Smooth muscle cell (in vitro differentiated cells): ENCODE results near the gene PYGL. TPM values are rescaled to one million over a fixed set of nuclear protein-coding genes. Genes with fewer than 3 reads are reported as not detected.

Experiments used
- DNase-seq: peaks from one replicate; lab custom pipeline; 2025; ENCODE audit not compliant: unreplicated experiment; lab: John Stamatoyannopoulos, UW
- H2AFZ ChIP-seq: fragments of 200-600 bp; sonication (generic); 2 replicates; pipeline ENCODE4 v1.6.0; 2016; ENCODE audit warnings: antibody characterized with exemption, low read depth, mild to moderate bottlenecking
- H3F3A ChIP-seq: fragments of 200-600 bp; sonication (generic); 2 replicates; pipeline ENCODE4 v1.6.0; 2017; ENCODE audit warnings: antibody characterized with exemption, low read depth
- H3K27ac ChIP-seq: fragments of 200-600 bp; sonication (generic); 2 replicates; pipeline ENCODE4 v1.5.1; 2016; ENCODE audit warnings: low read depth, mild to moderate bottlenecking
- H3K27me3 ChIP-seq: fragments of 200-600 bp; sonication (generic); 2 replicates; pipeline ENCODE4 v1.6.1; 2016; ENCODE audit warnings: low read depth, mild to moderate bottlenecking
- H3K36me3 ChIP-seq: fragments of 200-600 bp; sonication (generic); 2 replicates; pipeline ENCODE4 v1.5.1; 2016; ENCODE audit warnings: low read depth
- H3K4me1 ChIP-seq: fragments of 200-600 bp; sonication (generic); 2 replicates; pipeline ENCODE4 v1.5.1; 2016; ENCODE audit warnings: low read depth
- H3K4me2 ChIP-seq: fragments of 200-600 bp; sonication (generic); 2 replicates; pipeline ENCODE4 v1.6.0; 2016; ENCODE audit warnings: mild to moderate bottlenecking
- H3K4me3 ChIP-seq: fragments of 200-600 bp; sonication (generic); 2 replicates; pipeline ENCODE4 v1.5.1; 2016; ENCODE audit warnings: mild to moderate bottlenecking
- H3K79me2 ChIP-seq: fragments of 200-600 bp; sonication (generic); 2 replicates; pipeline ENCODE4 v1.6.0; 2016; ENCODE audit warnings: low read depth, mild to moderate bottlenecking
- H3K9ac ChIP-seq: fragments of 200-600 bp; sonication (generic); 2 replicates; pipeline ENCODE4 v1.6.0; 2016; ENCODE audit warnings: low read depth
- H3K9me3 ChIP-seq: fragments of 200-600 bp; sonication (generic); replicated peaks from 2 replicates; pipeline ENCODE4 v1.5.1; 2016; ENCODE audit warnings: low read depth
- H4K20me1 ChIP-seq: fragments of 200-600 bp; sonication (generic); 2 replicates; pipeline ENCODE4 v1.6.0; 2016; ENCODE audit warnings: low read depth
- WGBS: methylation state at CpG from one replicate; pipeline ENCODE4 v1.1.7; 2016; ENCODE audit warnings: low lambda C conversion rate; 5-methylcytosine and 5-hydroxymethylcytosine counted together
- polyA plus RNA-seq: library from polyadenylated mRNA; unstranded; fragments of >200 nt; fragmentation: Nextera tagmentation; extraction: Ambion mirVana; gene quantifications from 2 replicates; pipeline ENCODE4 v1.2.1, GENCODE V29; 2016
- total RNA-seq: library from RNA; depleted of rRNA; stranded (reverse); fragments of >200 nt; gene quantifications from 2 replicates; pipeline ENCODE4 v1.2.3, GENCODE V29; 2014
- TF ChIP-seq, protein P1 (sequence below): fragments of 200-600 bp; sonication (generic); IDR thresholded peaks from 2 replicates; pipeline ENCODE4 v1.5.1; 2017; ENCODE audit warnings: borderline replicate concordance, mild to moderate bottlenecking, antibody characterized with exemption; ENCODE audit not compliant: insufficient read depth, poor library complexity, severe bottlenecking

PYGL gene
- total and polyA plus RNA-seq, 2 experiments from 2014 or later: 23.4 to 43.0 TPM

GRCh38 chr14:50932156-50932555 is 12.1 kb downstream of the PYGL start:
- no peaks in the 10 kb centered on the region for H4K20me1 ChIP-seq
- H2AFZ ChIP-seq: no peak overlapping the region
- H3K79me2 ChIP-seq: no peaks in the 10 kb centered on the region
- H3K27ac ChIP-seq: no peak overlapping the region
- WGBS: 94% methylated on average over 1 of the region's 1 CpG
- H3K9ac ChIP-seq: no peak overlapping the region
- no peaks in the 10 kb centered on the region for H3K9me3 ChIP-seq
- H3K4me3 ChIP-seq: no peak overlapping the region
- DNase-seq: no peak
- H3K4me2 ChIP-seq: no peak overlapping the region
- H3K36me3 ChIP-seq: no peaks in the 10 kb centered on the region
- H3K27me3 ChIP-seq: no peaks in the 10 kb centered on the region
- no peaks in the 10 kb centered on the region for H3F3A ChIP-seq
- H3K4me1 ChIP-seq: peaks cover 12% of the 10 kb centered on the region
- TF ChIP-seq, protein P1, sequence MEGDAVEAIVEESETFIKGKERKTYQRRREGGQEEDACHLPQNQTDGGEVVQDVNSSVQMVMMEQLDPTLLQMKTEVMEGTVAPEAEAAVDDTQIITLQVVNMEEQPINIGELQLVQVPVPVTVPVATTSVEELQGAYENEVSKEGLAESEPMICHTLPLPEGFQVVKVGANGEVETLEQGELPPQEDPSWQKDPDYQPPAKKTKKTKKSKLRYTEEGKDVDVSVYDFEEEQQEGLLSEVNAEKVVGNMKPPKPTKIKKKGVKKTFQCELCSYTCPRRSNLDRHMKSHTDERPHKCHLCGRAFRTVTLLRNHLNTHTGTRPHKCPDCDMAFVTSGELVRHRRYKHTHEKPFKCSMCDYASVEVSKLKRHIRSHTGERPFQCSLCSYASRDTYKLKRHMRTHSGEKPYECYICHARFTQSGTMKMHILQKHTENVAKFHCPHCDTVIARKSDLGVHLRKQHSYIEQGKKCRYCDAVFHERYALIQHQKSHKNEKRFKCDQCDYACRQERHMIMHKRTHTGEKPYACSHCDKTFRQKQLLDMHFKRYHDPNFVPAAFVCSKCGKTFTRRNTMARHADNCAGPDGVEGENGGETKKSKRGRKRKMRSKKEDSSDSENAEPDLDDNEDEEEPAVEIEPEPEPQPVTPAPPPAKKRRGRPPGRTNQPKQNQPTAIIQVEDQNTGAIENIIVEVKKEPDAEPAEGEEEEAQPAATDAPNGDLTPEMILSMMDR: no peak

GRCh38 chr14:50931559-50931958 is 12.7 kb downstream of the PYGL start:
- no peak overlapping the region for H3K9ac ChIP-seq
- 97% methylated on average over 3 of the region's 3 CpGs for WGBS
- no peaks in the 10 kb centered on the region for H3K9me3 ChIP-seq
- H2AFZ ChIP-seq: no peak overlapping the region
- H3K27ac ChIP-seq: no peak overlapping the region
- H3K4me1 ChIP-seq: peaks cover 10% of the 10 kb centered on the region
- H3K36me3 ChIP-seq: no peaks in the 10 kb centered on the region
- no peak overlapping the region for H3K4me2 ChIP-seq
- no peaks in the 10 kb centered on the region for H3F3A ChIP-seq
- H3K79me2 ChIP-seq: no peaks in the 10 kb centered on the region
- H4K20me1 ChIP-seq: no peaks in the 10 kb centered on the region
- H3K4me3 ChIP-seq: no peak overlapping the region
- no peaks in the 10 kb centered on the region for H3K27me3 ChIP-seq
- TF ChIP-seq, protein P1: no peak
- DNase-seq: no peak

GRCh38 chr14:50929506-50929905 is 14.8 kb downstream of the PYGL start:
- H3K9ac ChIP-seq: no peak overlapping the region

DNA sequence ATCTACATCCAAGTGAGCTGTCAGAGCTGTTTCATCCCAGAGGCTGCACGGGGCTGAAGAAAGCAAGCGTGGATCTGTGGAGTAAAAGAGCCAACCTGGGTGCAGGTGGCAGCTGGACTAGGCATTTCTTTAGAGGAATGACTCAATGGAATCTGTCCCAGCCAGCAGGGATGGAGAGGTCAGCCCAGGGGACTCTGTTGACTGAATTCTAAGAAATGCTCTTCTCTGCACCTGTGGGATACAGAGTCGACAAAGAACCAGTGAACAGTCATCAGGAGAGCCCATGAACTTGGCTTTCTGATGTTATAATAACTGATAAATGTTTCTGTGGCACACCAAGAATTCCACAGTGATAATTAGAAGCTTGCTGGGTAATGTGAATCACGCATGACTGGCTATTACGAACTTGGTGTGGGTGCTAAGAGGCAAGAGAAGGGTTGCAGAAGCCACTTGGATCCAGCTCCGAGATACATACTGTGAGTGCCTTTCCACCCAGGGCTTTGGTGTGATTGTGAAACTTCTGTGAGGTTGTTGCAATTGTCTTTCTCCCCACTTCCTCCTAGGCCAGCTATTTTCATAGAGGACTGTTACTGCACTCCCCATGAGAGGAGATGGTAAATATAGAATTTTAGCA is 16.2 kb downstream of the PYGL start:
- DNase-seq: no peak
- Histone ChIP-seq H3K36me3 (no peaks in the 10 kb centered on the region), H4K20me1 (no peaks in the 10 kb centered on the region), H3K4me3 (no peak overlapping the region), H3K4me2 (no peak overlapping the region), H3F3A (no peaks in the 10 kb centered on the region), H3K9me3 (no peaks in the 10 kb centered on the region), H3K4me1 (peaks cover 8% of the 10 kb centered on the region), H3K27ac (no peak overlapping the region), H2AFZ (no peak overlapping the region), H3K27me3 (no peaks in the 10 kb centered on the region), H3K9ac (no peak overlapping the region), H3K79me2 (no peaks in the 10 kb centered on the region)
- TF ChIP-seq, protein P1: no peak
- WGBS: 79% methylated on average over 6 of the region's 6 CpGs

More at GRCh38 chr14:50929506-50929905, 14.8 kb downstream of the PYGL start:
- H2AFZ ChIP-seq: no peak overlapping the region
- H4K20me1 ChIP-seq: no peaks in the 10 kb centered on the region
- no peak for DNase-seq
- no peaks in the 10 kb centered on the region for H3F3A ChIP-seq
- H3K4me1 ChIP-seq: peaks cover 10% of the 10 kb centered on the region
- no peak overlapping the region for H3K27ac ChIP-seq
- H3K9me3 ChIP-seq: no peaks in the 10 kb centered on the region
- TF ChIP-seq, protein P1: no peak
- no peak overlapping the region for H3K4me2 ChIP-seq
- no peaks in the 10 kb centered on the region for H3K36me3 ChIP-seq
- H3K79me2 ChIP-seq: no peaks in the 10 kb centered on the region
- no peak overlapping the region for H3K4me3 ChIP-seq
- 61% methylated on average over 2 of the region's 2 CpGs for WGBS
- H3K27me3 ChIP-seq: no peaks in the 10 kb centered on the region
